ENCODE measurements around the gene MED4. TPM values are rescaled to one million over a fixed set of nuclear protein-coding genes. Genes with fewer than 3 reads are reported as not detected.
"Not testable (repeated sequence)": the region's sequence is repeated elsewhere in the genome, so short reads cannot be mapped to it uniquely, and the experiment has no call there.

Gene MED4
- total RNA-seq, 2 donors from 2014 or later, result 33.9 to 36.4 TPM

DNA sequence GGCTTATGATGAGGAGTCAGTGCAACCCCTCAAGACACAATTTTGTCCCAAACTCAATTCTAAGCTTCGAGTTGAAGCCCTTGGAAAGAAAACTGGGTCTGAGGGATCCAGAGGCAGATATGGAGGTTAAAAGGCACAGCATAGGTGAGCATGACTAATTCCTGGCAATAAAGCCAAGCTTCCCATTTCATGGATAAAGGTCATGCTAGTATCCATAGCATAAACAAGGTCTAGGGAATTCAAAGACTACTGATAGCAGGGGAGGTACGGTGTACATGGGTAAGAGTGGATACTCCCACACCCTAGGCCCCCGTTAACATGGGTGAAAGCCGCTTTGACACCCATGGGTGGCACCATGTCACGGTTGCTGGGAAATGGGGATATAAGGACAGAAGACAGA is 24.0 kb downstream of the MED4 start:
- intact Hi-C loops (cut with DNase I), result no loop called here
- Histone ChIP-seq H3K27me3 (replicated peaks; ENCODE audit: insufficient read depth) (no peaks in the 10 kb centered on the region), H3K9me3 (no peaks in the 10 kb centered on the region), H3K4me1 (replicated peaks) (no peaks in the 10 kb centered on the region), H3K4me3 (no peak overlapping the region), H3K27ac (no peak overlapping the region), H3K36me3 (no peaks in the 10 kb centered on the region)
- no peak for DNase-seq (ENCODE audit: low spot score)
- TF ChIP-seq POLR2A (IDR thresholded peaks at IDR 0.05) (no peak), POLR2AphosphoS5 (IDR thresholded peaks at IDR 0.05) (no peak)
- TF ChIP-seq, protein P1, sequence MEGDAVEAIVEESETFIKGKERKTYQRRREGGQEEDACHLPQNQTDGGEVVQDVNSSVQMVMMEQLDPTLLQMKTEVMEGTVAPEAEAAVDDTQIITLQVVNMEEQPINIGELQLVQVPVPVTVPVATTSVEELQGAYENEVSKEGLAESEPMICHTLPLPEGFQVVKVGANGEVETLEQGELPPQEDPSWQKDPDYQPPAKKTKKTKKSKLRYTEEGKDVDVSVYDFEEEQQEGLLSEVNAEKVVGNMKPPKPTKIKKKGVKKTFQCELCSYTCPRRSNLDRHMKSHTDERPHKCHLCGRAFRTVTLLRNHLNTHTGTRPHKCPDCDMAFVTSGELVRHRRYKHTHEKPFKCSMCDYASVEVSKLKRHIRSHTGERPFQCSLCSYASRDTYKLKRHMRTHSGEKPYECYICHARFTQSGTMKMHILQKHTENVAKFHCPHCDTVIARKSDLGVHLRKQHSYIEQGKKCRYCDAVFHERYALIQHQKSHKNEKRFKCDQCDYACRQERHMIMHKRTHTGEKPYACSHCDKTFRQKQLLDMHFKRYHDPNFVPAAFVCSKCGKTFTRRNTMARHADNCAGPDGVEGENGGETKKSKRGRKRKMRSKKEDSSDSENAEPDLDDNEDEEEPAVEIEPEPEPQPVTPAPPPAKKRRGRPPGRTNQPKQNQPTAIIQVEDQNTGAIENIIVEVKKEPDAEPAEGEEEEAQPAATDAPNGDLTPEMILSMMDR (IDR thresholded peaks at IDR 0.05), result no peak
- WGBS, result 90% methylated on average over 5 of the region's 5 CpGs

DNA sequence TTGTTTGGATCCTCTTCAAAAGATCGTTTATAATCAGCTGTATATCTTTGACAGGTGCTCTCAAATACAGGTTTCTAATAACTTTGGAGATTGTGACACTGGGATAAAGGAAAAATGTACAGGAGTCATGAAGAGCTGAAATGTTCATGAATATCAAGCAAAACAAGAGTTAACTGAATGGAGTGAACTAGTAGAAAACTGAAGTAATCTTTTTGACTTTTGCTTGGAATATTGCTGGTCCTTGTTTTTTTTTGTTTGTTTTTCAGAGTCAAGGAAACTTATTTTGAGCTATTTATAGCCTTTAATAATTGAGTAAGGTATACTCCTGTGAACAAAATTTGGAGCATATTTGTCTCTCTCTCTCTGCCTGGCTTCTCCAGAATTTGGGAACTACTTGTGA is 25.3 kb downstream of the MED4 start:
- Histone ChIP-seq H3K27ac (no peak overlapping the region), H3K9me3 (no peaks in the 10 kb centered on the region), H3K36me3 (no peaks in the 10 kb centered on the region), H3K4me3 (no peak overlapping the region), H3K4me1 (replicated peaks) (no peaks in the 10 kb centered on the region), H3K27me3 (replicated peaks; ENCODE audit: insufficient read depth) (no peaks in the 10 kb centered on the region)
- TF ChIP-seq POLR2AphosphoS5 (IDR thresholded peaks at IDR 0.05) (no peak), POLR2A (IDR thresholded peaks at IDR 0.05) (no peak)
- TF ChIP-seq, protein P1 (IDR thresholded peaks at IDR 0.05), result no peak
- 98% methylated on average over 1 of the region's 1 CpG for WGBS
- intact Hi-C loops (cut with DNase I), result no loop called here
- no peak for DNase-seq (ENCODE audit: low spot score)

DNA sequence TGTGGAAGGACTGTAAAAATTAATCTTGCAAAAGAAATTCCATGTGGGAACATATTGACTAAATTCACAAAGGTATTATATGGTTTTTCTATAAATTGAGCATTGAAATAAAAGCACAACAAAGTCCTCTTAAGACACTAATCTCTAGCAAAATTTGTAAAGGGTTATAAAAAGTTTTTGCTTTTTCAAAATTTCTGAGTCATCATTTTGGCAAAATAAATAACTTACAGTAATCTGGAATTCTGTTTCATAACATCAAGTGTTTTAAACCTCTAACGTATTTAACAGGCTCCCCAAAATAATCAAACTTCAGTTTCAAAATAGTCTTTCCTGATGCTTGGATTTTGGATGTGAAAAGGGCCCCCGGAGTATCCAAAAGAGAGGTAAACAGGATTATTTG is 26.0 kb downstream of the MED4 start:
- WGBS, result 94% methylated on average over 2 of the region's 2 CpGs
- TF ChIP-seq POLR2A (IDR thresholded peaks at IDR 0.05), result no peak
- TF ChIP-seq, protein P1 (IDR thresholded peaks at IDR 0.05), result no peak
- Histone ChIP-seq H3K9me3 (no peaks in the 10 kb centered on the region), H3K4me1 (replicated peaks) (no peaks in the 10 kb centered on the region), H3K4me3 (no peak overlapping the region), H3K36me3 (no peaks in the 10 kb centered on the region), H3K27me3 (replicated peaks; ENCODE audit: insufficient read depth) (no peaks in the 10 kb centered on the region), H3K27ac (no peak overlapping the region)
- DNase-seq (ENCODE audit: low spot score), result no peak
- intact Hi-C loops (cut with DNase I), result no loop called here

DNA sequence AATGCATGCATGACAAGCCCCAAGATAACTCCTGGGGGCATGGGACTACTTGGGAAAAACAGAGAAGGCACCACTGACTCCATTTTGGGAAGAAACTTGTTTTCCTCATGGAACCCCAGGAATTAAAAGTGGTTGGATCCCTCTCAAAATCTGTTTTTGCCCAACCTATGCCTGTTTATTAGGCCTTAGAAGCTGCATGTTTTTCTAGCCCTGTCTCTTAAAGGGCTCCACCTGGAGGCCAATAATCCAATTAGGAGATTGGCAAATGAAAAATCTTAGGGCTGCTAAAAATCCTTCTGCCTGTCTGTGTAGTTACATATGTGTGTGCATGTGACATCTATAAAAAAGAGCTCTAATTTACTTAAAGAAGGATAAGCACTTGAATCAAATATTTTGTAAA is 26.9 kb downstream of the MED4 start:
- no peaks in the 10 kb centered on the region for H3K36me3 ChIP-seq
- no peak overlapping the region for H3K27ac ChIP-seq
- no peak for TF ChIP-seq POLR2AphosphoS5 (IDR thresholded peaks at IDR 0.05)
- no peak for TF ChIP-seq POLR2A (IDR thresholded peaks at IDR 0.05)
- TF ChIP-seq, protein P1 (IDR thresholded peaks at IDR 0.05), result no peak
- no peak overlapping the region for H3K4me3 ChIP-seq
- H3K4me1 ChIP-seq (replicated peaks), result no peaks in the 10 kb centered on the region
- H3K27me3 ChIP-seq (replicated peaks; ENCODE audit: insufficient read depth), result no peaks in the 10 kb centered on the region
- intact Hi-C loops (cut with DNase I), result no loop called here
- no peaks in the 10 kb centered on the region for H3K9me3 ChIP-seq
- no peak for DNase-seq (ENCODE audit: low spot score)

DNA sequence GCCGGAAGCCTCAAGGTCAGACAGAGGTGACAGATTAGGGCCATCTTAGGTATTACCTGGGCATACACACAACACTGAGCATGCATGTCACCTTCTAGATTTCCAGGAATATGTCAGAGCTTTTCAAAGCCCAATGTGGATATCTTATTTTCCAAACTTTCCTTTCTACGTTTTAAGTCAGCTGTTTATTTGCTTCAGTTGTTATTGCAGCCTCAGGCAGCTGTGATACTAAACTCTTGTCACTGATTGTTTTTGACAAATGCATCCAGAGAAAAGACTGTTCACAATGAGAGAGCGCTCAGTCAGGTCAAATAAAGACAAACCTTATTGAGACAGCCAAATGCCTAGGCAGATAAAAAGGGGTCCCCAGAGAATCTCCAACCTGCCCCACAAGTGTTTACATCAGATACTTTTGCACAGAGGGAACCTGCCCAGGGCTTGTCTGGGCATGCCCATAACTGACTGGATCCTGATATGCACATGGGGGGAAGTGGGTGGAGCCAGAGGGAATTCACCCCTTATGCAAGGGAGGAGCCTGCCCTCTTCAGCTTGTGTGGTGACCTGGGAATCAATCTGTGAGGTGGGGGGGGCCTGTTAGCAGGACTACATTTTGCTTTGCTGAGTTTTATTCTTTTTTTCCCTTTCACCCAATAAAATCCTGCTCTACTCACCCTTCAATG is 28.5 kb downstream of the MED4 start:
- Histone ChIP-seq H3K9me3 (no peaks in the 10 kb centered on the region), H3K4me1 (replicated peaks) (no peaks in the 10 kb centered on the region), H3K36me3 (no peaks in the 10 kb centered on the region), H3K4me3 (no peak overlapping the region), H3K27me3 (replicated peaks; ENCODE audit: insufficient read depth) (no peaks in the 10 kb centered on the region), H3K27ac (no peak overlapping the region)
- TF ChIP-seq, protein P1 (IDR thresholded peaks at IDR 0.05), result no peak
- 90% methylated on average over 3 of the region's 3 CpGs for WGBS
- intact Hi-C loops (cut with DNase I), result no loop called here
- no peak for DNase-seq (ENCODE audit: low spot score)

DNA sequence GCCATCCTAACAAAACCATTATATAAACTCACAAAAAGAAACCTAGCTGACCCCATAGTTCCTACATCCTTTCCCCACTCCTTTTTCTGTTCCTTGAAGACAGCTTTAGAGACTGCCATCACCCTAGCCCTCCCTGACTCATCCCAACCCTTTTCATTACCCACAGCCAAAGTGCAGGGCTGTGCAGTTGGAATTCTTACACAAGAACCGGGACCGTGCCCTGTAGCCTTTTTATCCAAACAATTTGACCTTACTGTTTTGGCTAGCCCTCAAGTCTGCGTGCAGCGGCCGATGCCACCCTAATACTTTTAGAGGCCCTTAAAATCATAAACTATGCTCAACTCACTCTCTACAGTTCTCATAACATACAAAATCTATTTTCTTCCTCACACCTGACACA is 35.0 kb downstream of the MED4 start:
- DNase-seq (ENCODE audit: low spot score); H3K4me1 ChIP-seq (replicated peaks); intact Hi-C loops (cut with DNase I); H3K9me3 ChIP-seq; H3K27me3 ChIP-seq (replicated peaks; ENCODE audit: insufficient read depth); H3K4me3 ChIP-seq; H3K36me3 ChIP-seq; H3K27ac ChIP-seq: not testable (repeated sequence)
- 65% methylated on average over 5 of the region's 5 CpGs for WGBS

DNA sequence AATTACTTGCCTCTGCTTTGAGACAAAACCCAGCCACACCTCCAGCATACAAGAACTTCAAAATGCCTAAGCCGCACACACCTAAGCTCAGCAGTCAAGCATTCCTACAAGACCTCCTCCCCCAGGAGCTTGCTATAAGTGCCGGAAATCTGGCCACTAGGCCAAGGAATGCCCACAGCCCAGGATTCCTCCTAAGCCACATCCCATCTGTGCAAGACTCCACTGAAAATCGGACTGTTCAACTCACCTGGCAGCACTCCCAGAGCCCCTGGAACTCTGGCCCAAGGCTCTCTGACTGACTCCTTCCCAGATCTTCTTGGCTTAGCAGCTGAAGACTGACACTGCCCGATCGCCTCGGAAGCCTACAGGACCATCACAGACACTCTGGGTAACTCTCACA is 36.4 kb downstream of the MED4 start:
- H3K36me3 ChIP-seq; intact Hi-C loops (cut with DNase I): not testable (repeated sequence)

More for the DNA sequence above, 36.4 kb downstream of the MED4 start:
- H3K9me3 ChIP-seq; H3K4me1 ChIP-seq (replicated peaks); H3K27me3 ChIP-seq (replicated peaks; ENCODE audit: insufficient read depth); H3K27ac ChIP-seq; DNase-seq (ENCODE audit: low spot score); H3K4me3 ChIP-seq: not testable (repeated sequence)
- WGBS, result 87% methylated on average over 6 of the region's 6 CpGs

All from prostate gland (tissue), 2 donors.